H9 (cell line): ENCODE measurements around the gene FMNL1. TPM values are rescaled to one million over a fixed set of nuclear protein-coding genes. Genes with fewer than 3 reads are reported as not detected.
A peak's percentile ranks its signal among the peaks of the same experiment; 100 is the strongest.

ENCODE experiments used
- DNase-seq: peaks from one replicate; pipeline ENCODE4 v3.0.0-alpha.2; 2017
- H2AFZ ChIP-seq: one replicate; pipeline ENCODE4 v1.6.1; 2013; ENCODE audit warnings: mild to moderate bottlenecking, low read length, control low read depth, moderate library complexity
- H2AK5ac ChIP-seq: 2 replicates; pipeline ENCODE4 v1.6.1; 2013; ENCODE audit warnings: low read length, control low read depth, mixed read lengths; ENCODE audit not compliant: insufficient read length
- H2BK120ac ChIP-seq: one replicate; pipeline ENCODE4 v1.6.1; 2013; ENCODE audit warnings: low read depth, mild to moderate bottlenecking, low read length, control low read depth, inconsistent platforms; ENCODE audit not compliant: poor library complexity, severe bottlenecking
- H2BK12ac ChIP-seq: 2 replicates; pipeline ENCODE4 v1.6.1; 2013; ENCODE audit warnings: low read length, control low read depth, mixed read lengths, low read depth; ENCODE audit not compliant: insufficient read length
- H2BK15ac ChIP-seq: 2 replicates; pipeline ENCODE4 v1.6.1; 2013; ENCODE audit warnings: low read depth, low read length, control low read depth
- H2BK20ac ChIP-seq: one replicate; pipeline ENCODE4 v1.6.1; 2013; ENCODE audit warnings: low read depth, mild to moderate bottlenecking, low read length, control low read depth, inconsistent platforms; ENCODE audit not compliant: poor library complexity, severe bottlenecking
- H2BK5ac ChIP-seq: 2 replicates; pipeline ENCODE4 v1.6.1; 2013; ENCODE audit warnings: low read length, control low read depth, mixed read lengths; ENCODE audit not compliant: insufficient read length
- H3K14ac ChIP-seq: 2 replicates; pipeline ENCODE4 v1.6.1; 2013; ENCODE audit warnings: low read length, control low read depth; ENCODE audit not compliant: insufficient read depth
- H3K18ac ChIP-seq: 2 replicates; pipeline ENCODE4 v1.6.1; 2013; ENCODE audit warnings: low read depth, mild to moderate bottlenecking, mixed read lengths, low read length, control low read depth; ENCODE audit not compliant: insufficient read length
- H3K23ac ChIP-seq: 2 replicates; pipeline ENCODE4 v1.6.1; 2013; ENCODE audit warnings: low read length, control low read depth, mixed read lengths, low read depth; ENCODE audit not compliant: insufficient read length
- H3K23me2 ChIP-seq: 2 replicates; pipeline ENCODE4 v1.6.1; 2013; ENCODE audit warnings: low read depth, mild to moderate bottlenecking, mixed read lengths, low read length, control low read depth; ENCODE audit not compliant: insufficient read length, poor library complexity, severe bottlenecking
- H3K27ac ChIP-seq: 2 replicates; pipeline ENCODE4 v1.5.1; 2013; ENCODE audit warnings: low read length, control low read depth, mixed read lengths, low read depth; ENCODE audit not compliant: insufficient read length
- H3K27me3 ChIP-seq: 2 replicates; pipeline ENCODE4 v1.6.1; 2013; ENCODE audit warnings: low read length, control low read depth, inconsistent platforms; ENCODE audit not compliant: insufficient read depth
- H3K4ac ChIP-seq: 2 replicates; pipeline ENCODE4 v1.6.1; 2013; ENCODE audit warnings: low read depth, mild to moderate bottlenecking, control low read depth, inconsistent platforms, low read length, moderate library complexity
- H3K4me1 ChIP-seq: 2 replicates; pipeline ENCODE4 v1.6.1; 2013; ENCODE audit warnings: low read length, control low read depth, inconsistent platforms; ENCODE audit not compliant: insufficient read depth
- H3K4me2 ChIP-seq: 2 replicates; pipeline ENCODE4 v1.6.1; 2013; ENCODE audit warnings: low read length, control low read depth, mixed read lengths; ENCODE audit not compliant: insufficient read length, insufficient read depth
- H3K56ac ChIP-seq: 2 replicates; pipeline ENCODE4 v1.6.1; 2013; ENCODE audit warnings: low read depth, mild to moderate bottlenecking, mixed read lengths, low read length, control low read depth; ENCODE audit not compliant: insufficient read length
- H3K79me1 ChIP-seq: 2 replicates; pipeline ENCODE4 v1.6.1; 2013; ENCODE audit warnings: low read depth, mild to moderate bottlenecking, moderate library complexity, low read length, control low read depth, inconsistent platforms; ENCODE audit not compliant: insufficient read depth, poor library complexity, severe bottlenecking
- H3K79me2 ChIP-seq: 2 replicates; pipeline ENCODE4 v1.6.1; 2013; ENCODE audit warnings: low read length, control low read depth, inconsistent platforms; ENCODE audit not compliant: insufficient read depth
- H3K9ac ChIP-seq: 2 replicates; pipeline ENCODE4 v1.6.1; 2013; ENCODE audit warnings: low read length, control low read depth, mixed read lengths; ENCODE audit not compliant: insufficient read length; ENCODE audit errors: extremely low read depth
- H3K9me3 ChIP-seq: one replicate; pipeline ENCODE4 v1.6.1; 2013; ENCODE audit warnings: low read depth, low read length, inconsistent platforms; ENCODE audit not compliant: control insufficient read depth
- H3T11ph ChIP-seq: one replicate; pipeline ENCODE4 v1.6.1; 2013; ENCODE audit warnings: mild to moderate bottlenecking, low read length, control low read depth, inconsistent platforms
- H4K20me1 ChIP-seq: one replicate; pipeline ENCODE4 v1.6.1; 2013; ENCODE audit not compliant: control insufficient read depth, insufficient read length, insufficient read depth
- H4K5ac ChIP-seq: 2 replicates; pipeline ENCODE4 v1.6.1; 2013; ENCODE audit warnings: low read depth, mild to moderate bottlenecking, mixed read lengths, low read length, control low read depth; ENCODE audit not compliant: insufficient read length
- H4K8ac ChIP-seq: replicated peaks from 2 replicates; pipeline ENCODE4 v1.6.1; 2013; ENCODE audit warnings: low read length, control low read depth, mixed read lengths, low read depth; ENCODE audit not compliant: insufficient read length
- H4K91ac ChIP-seq: 2 replicates; pipeline ENCODE4 v1.6.1; 2013; ENCODE audit warnings: low read depth, mild to moderate bottlenecking, moderate library complexity, mixed read lengths, low read length, control low read depth; ENCODE audit not compliant: insufficient read length
- H3K27ac Mint-ChIP-seq, 3 experiments: 2 replicates in 2 of 3; 3 replicates in 1 of 3; pipeline ENCODE4 v1.8.0; 2020 to 2021; ENCODE audit warnings: mixed read lengths in 3 of 3, mild to moderate bottlenecking in 1 of 3, moderate library complexity in 1 of 3
- H3K27me3 Mint-ChIP-seq: 2 replicates; pipeline ENCODE4 v1.8.0; 2021; ENCODE audit warnings: low read depth, mild to moderate bottlenecking, moderate library complexity, mixed read lengths
- H3K36me3 Mint-ChIP-seq, 3 experiments: 2 replicates in 2 of 3; 3 replicates in 1 of 3; pipeline ENCODE4 v1.8.0; 2020 to 2021; ENCODE audit warnings: low read depth in 3 of 3, mixed read lengths in 3 of 3; ENCODE audit not compliant: insufficient read depth in 1 of 3
- H3K4me1 Mint-ChIP-seq, 2 experiments: 2 replicates each; pipeline ENCODE4 v1.8.0; 2020; ENCODE audit warnings: mixed read lengths in 2 of 2
- H3K4me3 Mint-ChIP-seq, 2 experiments: 2 replicates in 1 of 2; 3 replicates in 1 of 2; pipeline ENCODE4 v1.8.0; 2020 to 2021; ENCODE audit warnings: mild to moderate bottlenecking in 2 of 2, mixed read lengths in 2 of 2, moderate library complexity in 1 of 2
- H3K9me3 Mint-ChIP-seq, 2 experiments: 2 replicates in 1 of 2; 3 replicates in 1 of 2; pipeline ENCODE4 v1.8.0; 2020; ENCODE audit warnings: mild to moderate bottlenecking in 2 of 2, mixed read lengths in 2 of 2, moderate library complexity in 1 of 2
- CTCF ChIP-seq: fragments of 200-600 bp; sonication (generic); conservative IDR thresholded peaks from 3 replicates; pipeline ENCODE4 v1.8.0; 2021; ENCODE audit warnings: antibody characterized with exemption, mild to moderate bottlenecking
- WGBS: extraction: QIAGEN DNeasy Blood & Tissue Kit; methylation state at CpG from one replicate; pipeline ENCODE4 v1.1.7; 2013; ENCODE audit warnings: missing lambda C conversion rate, low lambda C conversion rate, mixed read lengths; ENCODE audit not compliant: insufficient read length; ENCODE audit errors: extremely low coverage; 5-methylcytosine and 5-hydroxymethylcytosine counted together
- total RNA-seq: library from RNA; stranded (reverse); gene quantifications from 2 replicates; pipeline ENCODE4 v1.2.1, GENCODE V29; 2021

Gene FMNL1
- total RNA-seq, 1 experiment from 2014 or later: 6.9 TPM

- Histone ChIP-seq H2BK120ac (no peak overlapping the region), H2BK15ac (no peak overlapping the region), H3K23me2 (peaks cover 10% of the 10 kb centered on the region), H3K56ac (no peak overlapping the region), H3K79me2 (no peaks in the 10 kb centered on the region), H3K79me1 (no peaks in the 10 kb centered on the region), H3K14ac (no peak overlapping the region), H3K9me3 (no peaks in the 10 kb centered on the region), H3K27me3 (peaks cover 13% of the 10 kb centered on the region), H3K27ac (no peak overlapping the region), H3K18ac (no peak overlapping the region), H4K8ac (no peak overlapping the region), H2AK5ac (no peak overlapping the region), H2AFZ (no peak overlapping the region), H3K9ac (no peak overlapping the region), H3K4ac (no peak overlapping the region), H2BK20ac (no peak overlapping the region), H3K4me2 (no peak overlapping the region), H3K4me1 (no peaks in the 10 kb centered on the region; the same call in 1 of the 2 replicates), H2BK5ac (no peak overlapping the region), H2BK12ac (no peak overlapping the region), H3K23ac (no peak overlapping the region), H4K20me1 (no peaks in the 10 kb centered on the region), H4K91ac (no peak overlapping the region), H4K5ac (no peak overlapping the region), H3T11ph (no peak overlapping the region)
- DNase-seq: no peak
- Mint-ChIP-seq H3K4me3 (peak overlapping the region in 1 of 2 experiments; percentile 61; a peak in 1 of 5 replicates), H3K4me1 (peaks cover 26 to 52% of the 10 kb centered on the region in 2 experiments), H3K36me3 (no peaks in the 10 kb centered on the region), H3K9me3 (no peaks in the 10 kb centered on the region; a peak in 1 of 5 replicates), H3K27me3 (peaks cover 66% of the 10 kb centered on the region), H3K27ac (no peak overlapping the region)
- TF ChIP-seq CTCF: peak; percentile 23; the same call in 1 of the 3 replicates
- WGBS: no CpG with 5 or more reads among the region's 12 CpGs
These were observed 2.1 kb downstream of the FMNL1 start for GRCh38 chr17:45223539-45224528.
